ENCODE results near the gene BPIFA2.
A peak's percentile ranks its signal among the peaks of the same experiment; 100 is the strongest.

Gene BPIFA2

DNA sequence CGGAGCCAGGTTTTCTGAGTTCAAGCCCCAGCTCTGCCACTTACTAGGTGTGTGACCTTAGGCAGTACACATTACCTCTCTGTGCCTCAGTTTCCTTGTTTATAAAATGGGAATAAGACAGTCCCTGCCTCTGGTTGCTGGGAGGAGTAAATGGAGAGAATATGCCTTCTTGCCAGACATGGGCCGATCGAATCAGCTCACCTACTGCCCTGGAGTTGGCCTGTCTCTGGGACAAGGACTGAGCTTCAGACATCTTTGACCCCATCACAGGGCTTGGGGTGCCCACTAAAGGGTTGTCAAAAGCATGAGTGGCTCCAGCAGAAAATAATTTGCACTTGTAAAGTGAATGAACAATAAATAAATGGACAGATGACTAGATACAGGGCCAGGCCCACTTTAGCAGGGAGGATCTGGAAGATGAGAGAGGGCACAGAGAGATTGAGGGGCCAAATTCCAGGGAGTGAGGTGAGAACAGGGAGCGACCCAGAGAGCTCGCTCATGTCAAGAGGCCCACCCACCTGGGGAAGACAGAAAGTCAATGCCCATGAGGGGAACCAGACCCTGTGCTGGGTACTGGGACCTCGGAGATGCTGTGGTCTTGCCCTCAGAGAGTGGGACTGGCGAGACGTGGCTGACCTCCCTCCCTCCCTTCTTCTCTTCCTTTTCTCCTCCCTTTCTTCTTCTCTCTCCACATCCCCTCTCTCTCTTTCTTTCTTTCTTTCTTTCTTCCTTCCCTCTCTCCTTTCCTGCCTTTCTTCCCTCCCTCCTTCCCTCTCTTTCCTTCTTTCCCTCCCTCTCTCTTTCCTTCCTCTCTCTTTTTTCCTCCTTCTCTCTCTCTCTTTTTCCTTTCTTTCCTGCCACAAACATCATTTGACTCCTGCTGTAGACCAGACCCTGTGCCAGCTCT is 3.9 kb upstream of the BPIFA2 start:
- Mint-ChIP-seq H3K27me3 (ENCODE audit: low read depth) (peaks cover 28% of the 10 kb centered on the region), H3K27ac (no peak overlapping the region), H3K4me3 (no peak overlapping the region), H3K36me3 (ENCODE audit: low read depth) (no peaks in the 10 kb centered on the region), H3K9me3 (peaks cover 3% of the 10 kb centered on the region), H3K4me1 (no peaks in the 10 kb centered on the region)
- TF ChIP-seq, protein P1, sequence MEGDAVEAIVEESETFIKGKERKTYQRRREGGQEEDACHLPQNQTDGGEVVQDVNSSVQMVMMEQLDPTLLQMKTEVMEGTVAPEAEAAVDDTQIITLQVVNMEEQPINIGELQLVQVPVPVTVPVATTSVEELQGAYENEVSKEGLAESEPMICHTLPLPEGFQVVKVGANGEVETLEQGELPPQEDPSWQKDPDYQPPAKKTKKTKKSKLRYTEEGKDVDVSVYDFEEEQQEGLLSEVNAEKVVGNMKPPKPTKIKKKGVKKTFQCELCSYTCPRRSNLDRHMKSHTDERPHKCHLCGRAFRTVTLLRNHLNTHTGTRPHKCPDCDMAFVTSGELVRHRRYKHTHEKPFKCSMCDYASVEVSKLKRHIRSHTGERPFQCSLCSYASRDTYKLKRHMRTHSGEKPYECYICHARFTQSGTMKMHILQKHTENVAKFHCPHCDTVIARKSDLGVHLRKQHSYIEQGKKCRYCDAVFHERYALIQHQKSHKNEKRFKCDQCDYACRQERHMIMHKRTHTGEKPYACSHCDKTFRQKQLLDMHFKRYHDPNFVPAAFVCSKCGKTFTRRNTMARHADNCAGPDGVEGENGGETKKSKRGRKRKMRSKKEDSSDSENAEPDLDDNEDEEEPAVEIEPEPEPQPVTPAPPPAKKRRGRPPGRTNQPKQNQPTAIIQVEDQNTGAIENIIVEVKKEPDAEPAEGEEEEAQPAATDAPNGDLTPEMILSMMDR (IDR thresholded peaks at IDR 0.05; ENCODE audit: unreplicated experiment in 3 of 3), result no peak

DNA sequence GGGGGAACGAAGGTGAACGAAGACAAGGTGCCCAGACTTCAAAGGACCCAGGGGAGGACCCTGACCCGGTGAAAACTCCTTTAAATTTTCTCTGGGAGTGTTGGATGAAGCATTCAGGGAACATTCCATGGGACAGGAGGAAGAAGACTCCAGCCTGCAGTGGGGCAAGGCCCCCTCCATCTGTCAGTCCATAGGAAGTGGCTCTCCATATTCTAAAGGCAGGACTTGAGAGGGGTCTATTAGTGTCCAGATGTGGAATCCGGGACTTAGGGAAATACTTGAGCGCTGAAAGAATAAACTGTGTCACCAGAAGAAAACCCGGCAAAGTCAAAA is 3.2 kb upstream of the BPIFA2 start:
- TF ChIP-seq, protein P1 (IDR thresholded peaks at IDR 0.05; ENCODE audit: unreplicated experiment in 3 of 3), result no peak
- H3K36me3 Mint-ChIP-seq (ENCODE audit: low read depth), result no peaks in the 10 kb centered on the region
- no peak overlapping the region for H3K27ac Mint-ChIP-seq
- H3K4me1 Mint-ChIP-seq, result no peaks in the 10 kb centered on the region
- peaks cover 3% of the 10 kb centered on the region for H3K9me3 Mint-ChIP-seq
- H3K4me3 Mint-ChIP-seq, result no peak overlapping the region
- H3K27me3 Mint-ChIP-seq (ENCODE audit: low read depth), result peaks cover 28% of the 10 kb centered on the region

DNA sequence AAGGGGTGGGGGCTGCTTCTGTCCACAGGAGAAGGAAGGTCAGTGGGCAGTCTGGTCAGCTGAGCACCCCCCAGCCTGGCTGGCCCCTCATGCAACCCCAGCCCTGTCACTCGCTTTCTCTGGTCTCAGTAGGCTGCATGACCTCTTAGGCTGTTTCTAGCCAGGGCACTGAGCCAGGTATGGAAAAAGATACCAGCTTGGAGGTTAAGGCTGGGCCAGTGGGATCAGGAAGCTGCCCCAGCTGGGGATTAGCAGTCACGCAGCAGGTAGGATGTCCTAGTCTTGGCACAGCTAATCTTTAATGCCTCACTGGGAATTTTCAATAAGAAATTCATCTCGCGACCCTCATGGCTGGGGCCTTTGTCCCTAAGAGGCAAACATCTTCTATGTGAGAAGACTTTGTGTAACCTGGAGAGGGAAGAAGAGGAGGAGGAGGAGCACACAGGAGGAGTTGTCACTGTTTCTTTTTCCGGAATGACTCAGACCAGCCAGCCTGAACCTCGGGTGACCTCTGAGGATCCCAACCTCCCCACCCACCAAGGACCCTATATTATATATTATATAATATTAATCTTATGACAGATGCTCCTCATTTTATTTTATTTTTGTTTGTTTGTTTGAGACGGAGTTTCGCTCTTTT is 2.4 kb upstream of the BPIFA2 start:
- Mint-ChIP-seq H3K4me3 (no peak overlapping the region), H3K27ac (no peak overlapping the region), H3K36me3 (ENCODE audit: low read depth) (no peaks in the 10 kb centered on the region), H3K27me3 (ENCODE audit: low read depth) (peaks cover 27% of the 10 kb centered on the region), H3K4me1 (no peaks in the 10 kb centered on the region), H3K9me3 (peaks cover 4% of the 10 kb centered on the region)
- TF ChIP-seq, protein P1 (IDR thresholded peaks at IDR 0.05; ENCODE audit: unreplicated experiment in 3 of 3), result no peak

DNA sequence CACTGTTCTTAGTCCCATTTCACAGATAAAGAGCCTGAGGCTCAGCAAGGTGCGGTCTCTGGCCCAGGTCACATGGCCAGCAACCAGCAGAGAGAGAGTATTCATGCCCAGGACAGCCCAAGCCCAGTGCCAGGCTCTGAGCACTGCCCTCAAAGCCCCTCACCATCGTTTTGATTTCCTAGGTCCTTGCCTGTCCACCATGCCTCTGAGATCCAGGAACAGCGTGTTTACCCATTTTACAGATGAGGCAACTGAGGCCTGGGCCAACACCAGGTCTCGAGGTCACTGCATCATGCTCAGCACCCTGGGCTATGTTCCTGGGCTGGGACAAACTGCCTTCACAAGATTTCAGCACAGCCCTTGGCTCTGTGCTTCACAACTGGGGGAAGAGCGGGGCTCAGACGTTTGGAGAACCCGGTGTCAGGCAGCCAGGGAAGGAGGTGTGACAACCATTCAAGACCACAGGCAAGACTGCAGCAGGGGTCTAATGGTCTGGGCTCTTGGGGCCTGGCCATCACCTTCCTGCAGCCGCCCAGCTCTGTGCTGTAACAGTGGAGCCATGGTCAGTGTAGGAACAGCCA is 1.3 kb upstream of the BPIFA2 start:
- Mint-ChIP-seq H3K4me1 (no peaks in the 10 kb centered on the region), H3K27me3 (ENCODE audit: low read depth) (peaks cover 21% of the 10 kb centered on the region), H3K27ac (no peak overlapping the region), H3K9me3 (peaks cover 11% of the 10 kb centered on the region), H3K36me3 (ENCODE audit: low read depth) (no peaks in the 10 kb centered on the region), H3K4me3 (no peak overlapping the region)
- TF ChIP-seq, protein P1 (IDR thresholded peaks at IDR 0.05; ENCODE audit: unreplicated experiment in 3 of 3), result no peak

DNA sequence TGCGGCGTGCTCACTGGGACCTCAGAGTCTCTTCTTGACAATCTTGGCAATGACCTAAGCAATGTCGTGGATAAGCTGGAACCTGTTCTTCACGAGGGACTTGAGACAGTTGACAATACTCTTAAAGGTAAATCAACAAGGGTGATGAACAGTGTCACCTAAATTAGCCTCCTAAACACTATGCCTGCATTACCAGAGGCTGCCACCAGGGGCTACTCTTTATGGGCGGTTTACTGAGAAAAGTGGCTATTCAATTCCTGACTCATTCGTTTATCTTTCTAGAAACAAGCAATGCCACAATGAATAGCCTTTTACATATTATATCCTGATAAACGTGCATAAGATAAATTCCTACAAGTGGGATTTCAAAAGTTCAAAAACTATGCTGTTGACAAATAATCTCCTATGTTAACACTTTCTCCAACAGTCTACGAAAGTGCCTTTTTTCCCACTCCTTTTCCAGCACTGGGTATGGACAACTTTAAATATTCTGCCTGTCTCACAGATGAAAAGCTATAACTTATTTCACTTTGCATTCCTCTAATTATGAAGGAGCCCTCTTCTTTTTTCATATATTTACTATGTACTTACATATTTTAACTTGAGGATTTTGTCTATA is 1.3 kb downstream of the BPIFA2 start:
- Mint-ChIP-seq H3K27ac (no peak overlapping the region), H3K4me1 (no peaks in the 10 kb centered on the region), H3K36me3 (ENCODE audit: low read depth) (no peaks in the 10 kb centered on the region), H3K9me3 (peaks cover 15% of the 10 kb centered on the region), H3K4me3 (no peak overlapping the region), H3K27me3 (ENCODE audit: low read depth) (peaks cover 13% of the 10 kb centered on the region)
- TF ChIP-seq, protein P1 (IDR thresholded peaks at IDR 0.05; ENCODE audit: unreplicated experiment in 3 of 3), result peak; percentile 15 to 26 (median 17)
